HG03280 (cell line): ENCODE results near the gene UNC119.
"Not testable (repeated sequence)": the region's sequence is repeated elsewhere in the genome, so short reads cannot be mapped to it uniquely, and the experiment has no call there.

Experiments
- ATAC-seq: cut with Tn5 transposase; IDR thresholded peaks from one replicate; pipeline ENCODE4 v1.9.1; 2021; ENCODE audit warnings: mild to moderate bottlenecking, moderate library complexity; ENCODE audit not compliant: unreplicated experiment

Gene UNC119

GRCh38 chr17:28523876-28524275, 28.5 kb downstream of the UNC119 start:
- ATAC-seq: no peak

- no peak for ATAC-seq
These were observed 29.2 kb downstream of the UNC119 start for GRCh38 chr17:28523186-28523585.

DNA sequence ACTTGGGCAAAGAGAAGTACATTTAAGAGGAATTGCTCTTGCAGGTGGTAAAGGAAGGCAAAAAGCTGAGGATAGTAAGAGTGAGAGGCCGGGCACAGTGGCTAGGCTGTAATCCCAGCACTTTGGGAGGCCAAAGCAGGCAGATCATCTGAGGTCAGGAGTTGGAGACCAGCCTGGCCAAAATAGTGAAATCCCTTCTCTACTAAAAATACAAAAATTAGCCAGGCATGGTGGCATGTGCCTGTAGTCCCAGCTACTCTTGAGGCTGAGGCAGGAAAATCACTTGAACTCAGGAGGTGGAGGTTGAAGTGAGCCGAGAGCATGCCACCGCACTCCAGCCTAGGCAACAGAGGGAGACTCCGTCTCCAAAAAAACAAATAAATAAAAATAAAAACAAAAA, 30.1 kb downstream of the UNC119 start:
- not testable (repeated sequence) for ATAC-seq

GRCh38 chr17:28521311-28522085, 30.9 kb downstream of the UNC119 start:
- no peak for ATAC-seq

GRCh38 chr17:28520687-28521086, 31.7 kb downstream of the UNC119 start:
- no peak for ATAC-seq

DNA sequence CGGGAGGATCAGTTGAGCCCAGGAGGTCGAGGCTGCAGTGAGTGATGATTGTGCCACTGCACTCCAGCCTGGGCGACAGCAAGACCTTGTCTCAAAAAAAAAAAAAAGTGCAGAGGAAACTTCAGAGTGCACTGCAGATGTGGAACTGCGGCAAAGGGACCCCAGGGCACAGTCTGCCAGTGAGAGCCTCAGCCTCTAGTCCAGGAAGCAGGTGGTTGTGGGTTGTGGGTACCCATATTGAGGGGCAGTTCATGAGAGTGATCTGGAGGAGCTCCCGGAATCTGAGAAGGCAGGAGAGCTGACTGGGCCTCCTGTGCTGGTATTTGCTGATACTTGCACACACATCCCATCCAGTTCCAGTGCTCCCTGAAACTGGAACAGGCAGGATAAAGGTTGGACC, 33.2 kb downstream of the UNC119 start:
- no peak for ATAC-seq

- no peak for ATAC-seq
These were observed 33.8 kb downstream of the UNC119 start for GRCh38 chr17:28518578-28518977.

DNA sequence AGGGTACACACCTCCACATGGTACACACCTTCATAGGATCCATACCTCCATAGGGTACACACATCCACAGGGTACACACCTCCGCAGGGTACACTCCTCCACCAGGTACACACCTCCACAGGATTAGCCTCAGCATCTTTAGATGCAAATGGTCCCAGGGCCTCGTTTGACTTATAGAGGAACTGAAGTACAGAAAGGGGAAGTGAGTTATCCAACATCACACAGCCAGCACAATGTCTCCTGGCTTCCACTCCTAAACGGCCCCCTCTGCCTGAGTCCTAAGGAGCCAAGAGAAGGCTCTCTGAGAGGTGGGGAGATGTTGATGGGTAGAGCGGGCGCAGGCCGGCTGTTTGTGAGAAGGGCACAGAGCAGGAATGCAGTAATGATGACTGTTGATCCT, 34.3 kb downstream of the UNC119 start:
- no peak for ATAC-seq

DNA sequence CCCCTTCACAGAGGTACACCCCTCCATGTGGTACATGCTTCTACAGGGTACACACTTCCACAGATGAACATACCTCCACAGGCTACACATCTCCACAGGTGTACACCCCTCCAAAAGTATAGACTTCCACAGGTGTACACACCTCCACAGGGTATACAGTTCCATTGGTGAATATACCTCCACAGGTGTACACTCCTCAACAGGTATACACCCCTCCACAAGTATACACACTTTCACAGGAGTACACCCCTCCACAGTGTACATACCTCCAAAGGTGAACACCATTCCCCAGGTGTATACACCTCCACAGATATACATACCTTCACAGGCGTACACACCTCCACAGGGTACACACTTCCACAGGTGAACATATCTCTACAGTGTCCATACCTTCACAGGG, 36.9 kb downstream of the UNC119 start:
- no peak for ATAC-seq

- ATAC-seq: no peak
These were observed 37.8 kb downstream of the UNC119 start for GRCh38 chr17:28514561-28515002.

GRCh38 chr17:28513476-28513875, 38.9 kb downstream of the UNC119 start:
- ATAC-seq: no peak

- no peak for ATAC-seq
These were observed 40.5 kb downstream of the UNC119 start for GRCh38 chr17:28511858-28512461.

DNA sequence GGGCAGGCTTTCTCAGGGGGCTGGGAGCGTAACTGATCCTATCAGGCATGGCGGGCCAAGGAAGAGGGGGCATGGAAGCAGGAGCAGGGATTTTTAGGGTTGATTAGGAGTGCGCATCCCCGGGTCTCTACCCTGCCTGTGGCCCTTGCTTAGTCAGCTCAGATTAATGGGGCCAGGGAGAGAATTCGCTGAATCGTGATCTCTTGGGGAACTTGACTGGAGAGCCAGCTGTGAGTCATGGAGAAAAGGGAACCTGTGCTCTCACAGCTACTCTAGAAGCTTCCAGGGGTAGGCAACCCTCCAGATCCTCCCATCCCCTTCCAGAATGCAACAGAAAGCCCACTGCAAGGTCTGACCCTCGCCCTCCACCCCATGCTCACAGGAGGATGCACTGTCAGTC, 42.6 kb downstream of the UNC119 start:
- ATAC-seq: no peak

DNA sequence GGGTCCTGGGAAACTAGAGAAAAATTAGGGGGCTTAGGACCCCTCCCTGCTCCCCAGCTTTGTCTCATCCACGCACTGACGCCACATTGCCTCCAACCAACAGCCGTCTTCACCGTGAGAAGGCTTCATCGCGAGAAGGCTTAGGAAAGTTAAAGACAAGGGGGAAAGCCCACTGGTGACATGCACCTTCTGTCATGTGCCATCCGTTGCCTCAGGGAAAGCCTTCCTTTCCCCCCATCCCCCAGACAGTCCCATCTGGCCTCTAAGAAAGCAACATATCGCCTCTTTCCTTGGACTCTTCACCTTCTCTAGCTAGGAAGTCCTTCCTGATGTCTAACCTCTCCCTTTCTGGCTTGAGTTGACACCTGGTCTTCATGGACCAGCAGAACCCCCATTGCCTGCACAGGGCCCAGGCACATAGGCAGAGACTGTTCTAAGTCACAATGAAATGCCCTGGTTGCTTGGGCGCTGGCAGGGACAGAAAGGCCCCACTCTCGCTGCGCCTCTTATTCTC, 44.2 kb downstream of the UNC119 start:
- no peak for ATAC-seq

GRCh38 chr17:28507567-28508203, 44.7 kb downstream of the UNC119 start:
- no peak for ATAC-seq

- ATAC-seq: no peak
These were observed 45.5 kb downstream of the UNC119 start for GRCh38 chr17:28506763-28507487.

DNA sequence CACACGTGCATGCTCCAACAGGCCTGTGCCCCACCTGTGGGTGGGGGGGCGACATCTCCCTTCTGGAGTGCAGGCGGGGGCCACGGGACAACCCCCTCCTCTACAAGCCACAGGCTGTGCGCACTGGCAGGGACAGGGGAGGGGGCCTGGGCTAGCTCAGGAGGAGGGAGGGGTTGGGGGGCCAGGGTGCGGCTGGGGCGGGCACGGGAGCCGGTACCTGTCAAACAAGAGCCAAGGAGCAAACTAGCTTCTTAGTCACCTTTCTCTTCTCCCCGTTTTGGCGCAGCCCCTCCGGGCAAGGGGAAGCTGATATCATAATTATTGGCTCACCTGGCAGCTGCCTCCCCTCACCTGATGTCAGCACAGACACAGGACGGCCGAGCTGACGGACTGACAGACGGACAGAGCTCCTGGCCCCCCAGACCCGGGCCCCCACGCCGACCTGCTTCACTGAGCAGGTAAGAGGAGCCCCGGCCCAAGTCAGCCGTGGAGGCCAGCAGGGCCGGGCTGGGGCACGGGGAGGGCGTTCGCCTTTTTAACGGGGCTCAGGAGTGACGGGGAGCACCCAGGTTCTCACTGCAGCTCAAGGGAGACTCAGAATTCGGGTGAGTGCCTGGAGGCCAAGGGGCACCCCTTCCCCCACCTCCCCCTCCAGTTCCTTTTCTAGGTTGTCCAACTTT, 46.3 kb downstream of the UNC119 start, which contains the start of gene FOXN1:
TSS of gene FOXN1 (plus strand) at position 363 of the 680 bp plus-strand sequence. CDS start 17,622 bp downstream, outside the sequence.
- no peak for ATAC-seq

DNA sequence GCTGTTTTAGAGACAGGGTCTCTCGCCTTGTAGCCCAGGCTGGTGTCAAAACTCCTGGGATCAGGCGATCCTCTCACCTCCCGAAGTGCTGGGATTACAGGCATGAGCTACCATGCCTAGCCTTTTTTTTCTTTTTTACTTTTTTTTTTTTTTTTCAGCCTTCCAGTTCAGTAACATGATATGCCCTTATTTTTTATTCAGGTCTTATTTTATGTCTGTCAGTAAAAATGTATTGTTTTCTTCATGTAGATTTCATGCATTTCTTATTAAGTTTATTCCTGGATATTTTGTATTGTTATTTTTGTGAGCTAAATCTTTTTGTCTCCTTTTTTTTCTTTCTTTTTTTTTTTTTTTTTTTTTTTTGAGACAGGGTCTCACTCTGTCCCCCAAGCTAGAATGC, 49.0 kb downstream of the UNC119 start:
- ATAC-seq: no peak

GRCh38 chr17:28501421-28502284, 50.8 kb downstream of the UNC119 start:
- no peak for ATAC-seq
